ENCODE measurements around the gene C1orf105. TPM values are rescaled to one million over a fixed set of nuclear protein-coding genes. Genes with fewer than 3 reads are reported as not detected.

Gene C1orf105
- total RNA-seq, 1 experiment from 2014 or later = not detected

DNA sequence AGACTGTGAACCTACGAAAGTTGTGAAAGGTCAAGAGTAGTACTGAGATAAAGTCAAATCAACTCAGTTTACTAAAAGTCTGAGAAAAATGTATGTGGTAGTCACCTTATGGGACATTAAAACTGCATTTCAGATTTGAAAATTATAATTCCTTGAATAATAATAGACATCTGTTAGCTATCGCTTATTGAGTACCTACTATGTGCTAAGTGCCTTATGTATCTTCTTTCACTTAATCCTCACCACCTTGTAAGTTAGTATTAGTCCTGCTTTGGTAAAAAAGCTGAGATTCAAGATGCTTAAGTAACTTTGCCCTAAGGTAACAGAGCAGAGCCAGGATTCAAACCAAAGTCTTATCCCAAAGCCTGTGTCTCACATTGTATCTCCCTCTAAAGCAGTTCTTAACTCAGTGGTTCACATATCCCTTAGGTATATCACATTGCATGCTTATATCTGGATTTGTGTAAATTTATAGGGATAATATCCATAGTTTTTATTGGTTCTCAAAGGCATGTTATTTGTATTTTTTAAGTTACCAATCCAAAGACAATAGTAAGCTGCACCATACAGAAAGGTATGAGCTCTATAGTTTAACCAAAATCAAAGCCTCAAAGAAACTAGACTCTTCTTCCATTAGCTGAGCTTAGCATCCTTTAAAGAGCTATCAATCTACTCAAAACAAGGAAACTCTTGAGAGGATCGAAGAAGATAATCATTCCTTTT lies 22.5 kb downstream of the C1orf105 start:
- BruUV-seq (replicated peaks) = TSS peak; percentile 70
- no peak for TF ChIP-seq EZH2 (IDR thresholded peaks at IDR 0.05; ENCODE audit: borderline replicate concordance, low read depth, low read length, poor library complexity, severe bottlenecking)
- TF ChIP-seq, protein P1, sequence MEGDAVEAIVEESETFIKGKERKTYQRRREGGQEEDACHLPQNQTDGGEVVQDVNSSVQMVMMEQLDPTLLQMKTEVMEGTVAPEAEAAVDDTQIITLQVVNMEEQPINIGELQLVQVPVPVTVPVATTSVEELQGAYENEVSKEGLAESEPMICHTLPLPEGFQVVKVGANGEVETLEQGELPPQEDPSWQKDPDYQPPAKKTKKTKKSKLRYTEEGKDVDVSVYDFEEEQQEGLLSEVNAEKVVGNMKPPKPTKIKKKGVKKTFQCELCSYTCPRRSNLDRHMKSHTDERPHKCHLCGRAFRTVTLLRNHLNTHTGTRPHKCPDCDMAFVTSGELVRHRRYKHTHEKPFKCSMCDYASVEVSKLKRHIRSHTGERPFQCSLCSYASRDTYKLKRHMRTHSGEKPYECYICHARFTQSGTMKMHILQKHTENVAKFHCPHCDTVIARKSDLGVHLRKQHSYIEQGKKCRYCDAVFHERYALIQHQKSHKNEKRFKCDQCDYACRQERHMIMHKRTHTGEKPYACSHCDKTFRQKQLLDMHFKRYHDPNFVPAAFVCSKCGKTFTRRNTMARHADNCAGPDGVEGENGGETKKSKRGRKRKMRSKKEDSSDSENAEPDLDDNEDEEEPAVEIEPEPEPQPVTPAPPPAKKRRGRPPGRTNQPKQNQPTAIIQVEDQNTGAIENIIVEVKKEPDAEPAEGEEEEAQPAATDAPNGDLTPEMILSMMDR (conservative IDR thresholded peaks at IDR 0.05; ENCODE audit: low read depth, low read length) = no peak
- peak overlapping the region; percentile 86 for H3K4me3 ChIP-seq (ENCODE audit: low read depth, low read length, poor library complexity, severe bottlenecking)
- POLR2A ChIA-PET (ENCODE audit: low non-redundant PET) = interaction anchor here (0.7 kb wide), 1 partner anchor 22 kb away, joined by 3 read pairs; no protein-coding TSS in a partner anchor
- no peaks in the 10 kb centered on the region for H3K27me3 ChIP-seq (replicated peaks; ENCODE audit: insufficient read depth, low read depth, low read length, poor library complexity)
- intact Hi-C loops (cut with micrococcal nuclease; ENCODE audit: unreplicated experiment) = no loop called here
- peaks cover 6% of the 10 kb centered on the region for H3K4me1 ChIP-seq (ENCODE audit: insufficient read depth, low read length, poor library complexity, severe bottlenecking)
- DNase-seq (ENCODE audit: low spot score) = no peak
- peaks cover 6% of the 10 kb centered on the region for H3K36me3 ChIP-seq (ENCODE audit: insufficient read depth, low read length, poor library complexity, severe bottlenecking)
- H3K27ac ChIP-seq (ENCODE audit: low read depth, low read length, poor library complexity, severe bottlenecking) = peak overlapping the region; percentile 91
- CTCF ChIA-PET = interaction anchor here (0.6 to 0.8 kb wide), 3 partner anchors 13 to 441 kb away, joined by 3 to 11 read pairs (median 4); no protein-coding TSS in a partner anchor
- H3K9me3 ChIP-seq (ENCODE audit: low read depth, low read length, poor library complexity, severe bottlenecking) = no peaks in the 10 kb centered on the region

DNA sequence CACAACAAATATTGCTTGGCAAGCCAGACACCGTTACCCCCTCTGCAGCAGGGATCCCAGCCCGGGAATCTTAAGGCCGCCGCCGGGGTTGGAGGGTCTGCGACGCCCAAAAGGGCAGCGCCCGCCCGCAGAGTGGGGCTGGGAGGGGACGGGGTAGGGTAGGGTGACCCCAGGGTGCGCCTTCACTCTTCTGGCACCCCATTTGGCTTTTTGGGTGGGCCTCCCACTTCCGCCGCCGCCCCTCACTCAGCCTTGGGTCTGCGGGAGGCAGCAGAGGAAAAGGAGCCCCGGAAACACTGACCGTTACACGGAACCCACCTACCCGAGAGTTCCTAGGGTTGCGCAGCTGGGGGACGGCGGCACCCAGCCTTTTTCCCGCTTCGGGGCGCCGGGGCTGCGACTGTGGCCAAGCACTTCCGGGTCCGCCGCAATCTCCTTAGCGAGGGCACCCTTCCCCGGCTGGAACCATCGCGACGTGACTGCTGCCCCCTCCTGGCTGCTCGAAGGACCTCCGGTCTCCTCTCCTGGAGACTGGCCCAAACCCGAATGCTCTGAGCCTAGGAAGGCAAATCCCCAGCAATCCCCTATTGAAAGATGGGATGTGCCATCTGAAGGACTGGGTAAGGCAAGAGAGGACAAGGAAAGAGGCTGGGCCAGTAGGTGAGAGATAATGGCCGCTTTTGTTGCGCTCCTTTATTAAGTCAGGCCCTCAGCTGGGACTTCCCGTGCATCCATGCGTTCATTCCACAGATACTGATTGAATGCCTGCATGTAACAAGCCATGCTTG lies 23.4 kb downstream of the C1orf105 start, which contains the start of gene PIGC:
Gene PIGC (minus strand): TSS at position 404 of the 788 bp plus-strand sequence. CDS start 1,447 bp downstream, outside the sequence.
- Histone ChIP-seq H3K4me1 (ENCODE audit: insufficient read depth, low read length, poor library complexity, severe bottlenecking) (peaks cover 6% of the 10 kb centered on the region), H3K27ac (ENCODE audit: low read depth, low read length, poor library complexity, severe bottlenecking) (peak within 1 kb of the TSS; percentile 91), H3K4me3 (ENCODE audit: low read depth, low read length, poor library complexity, severe bottlenecking) (peak within 1 kb of the TSS; percentile 86), H3K27me3 (replicated peaks; ENCODE audit: insufficient read depth, low read depth, low read length, poor library complexity) (no peaks in the 10 kb centered on the region), H3K9me3 (ENCODE audit: low read depth, low read length, poor library complexity, severe bottlenecking) (no peaks in the 10 kb centered on the region), H3K36me3 (ENCODE audit: insufficient read depth, low read length, poor library complexity, severe bottlenecking) (peaks cover 6% of the 10 kb centered on the region)
- no TSS peak for BruUV-seq (replicated peaks)
- CTCF ChIA-PET = interaction anchor here (0.6 to 0.8 kb wide), 3 partner anchors 14 to 442 kb away, joined by 3 to 11 read pairs (median 4); no protein-coding TSS in a partner anchor
- POLR2A ChIA-PET (ENCODE audit: low non-redundant PET) = interaction anchor here (0.7 kb wide), 1 partner anchor 23 kb away, joined by 3 read pairs; no protein-coding TSS in a partner anchor
- DNase-seq (ENCODE audit: low spot score) = peak; percentile 94
- intact Hi-C loops (cut with micrococcal nuclease; ENCODE audit: unreplicated experiment) = loop anchor here (1.0 kb wide), 1 partner anchor 442 kb away; no protein-coding TSS in a partner anchor
- TF ChIP-seq, protein P1 (conservative IDR thresholded peaks at IDR 0.05; ENCODE audit: low read depth, low read length) = peak; percentile 97
- no peak for TF ChIP-seq EZH2 (IDR thresholded peaks at IDR 0.05; ENCODE audit: borderline replicate concordance, low read depth, low read length, poor library complexity, severe bottlenecking)

DNA sequence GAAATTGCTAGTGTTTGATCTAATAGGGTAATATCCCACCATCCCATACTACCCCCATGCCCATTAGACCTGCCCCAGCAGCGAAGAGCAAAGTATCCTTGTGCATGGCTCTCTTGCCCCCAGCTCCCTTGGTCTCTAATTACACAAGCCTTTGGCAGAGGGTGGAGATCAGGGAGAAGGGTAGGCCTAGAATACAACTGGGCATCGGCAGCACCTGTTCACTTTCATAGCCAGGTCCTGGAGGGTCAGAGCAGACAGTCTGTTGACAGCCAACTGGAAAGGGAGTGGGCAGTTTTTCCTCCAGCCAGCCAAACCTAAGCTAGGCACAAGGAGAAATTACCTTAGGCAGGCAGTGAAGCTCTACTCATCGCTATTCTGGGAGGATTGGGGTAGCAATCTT lies 26.1 kb downstream of the C1orf105 start:
- TF ChIP-seq, protein P1 (conservative IDR thresholded peaks at IDR 0.05; ENCODE audit: low read depth, low read length) = no peak
- TF ChIP-seq EZH2 (IDR thresholded peaks at IDR 0.05; ENCODE audit: borderline replicate concordance, low read depth, low read length, poor library complexity, severe bottlenecking) = no peak
- H3K27me3 ChIP-seq (replicated peaks; ENCODE audit: insufficient read depth, low read depth, low read length, poor library complexity) = no peaks in the 10 kb centered on the region
- no peak for DNase-seq (ENCODE audit: low spot score)
- H3K27ac ChIP-seq (ENCODE audit: low read depth, low read length, poor library complexity, severe bottlenecking) = no peak overlapping the region
- peaks cover 6% of the 10 kb centered on the region for H3K4me1 ChIP-seq (ENCODE audit: insufficient read depth, low read length, poor library complexity, severe bottlenecking)
- no TSS peak for BruUV-seq (replicated peaks)
- intact Hi-C loops (cut with micrococcal nuclease; ENCODE audit: unreplicated experiment) = no loop called here
- ChIA-PET POLR2A (ENCODE audit: low non-redundant PET) (no interaction called here), CTCF (no interaction called here)
- no peak overlapping the region for H3K4me3 ChIP-seq (ENCODE audit: low read depth, low read length, poor library complexity, severe bottlenecking)
- H3K9me3 ChIP-seq (ENCODE audit: low read depth, low read length, poor library complexity, severe bottlenecking) = no peaks in the 10 kb centered on the region
- H3K36me3 ChIP-seq (ENCODE audit: insufficient read depth, low read length, poor library complexity, severe bottlenecking) = peaks cover 5% of the 10 kb centered on the region

Measured in A673 (cell line).